ENCODE results near the gene CCDC57.
"Not testable (repeated sequence)": the region's sequence is repeated elsewhere in the genome, so short reads cannot be mapped to it uniquely, and the experiment has no call there.

Gene CCDC57

DNA sequence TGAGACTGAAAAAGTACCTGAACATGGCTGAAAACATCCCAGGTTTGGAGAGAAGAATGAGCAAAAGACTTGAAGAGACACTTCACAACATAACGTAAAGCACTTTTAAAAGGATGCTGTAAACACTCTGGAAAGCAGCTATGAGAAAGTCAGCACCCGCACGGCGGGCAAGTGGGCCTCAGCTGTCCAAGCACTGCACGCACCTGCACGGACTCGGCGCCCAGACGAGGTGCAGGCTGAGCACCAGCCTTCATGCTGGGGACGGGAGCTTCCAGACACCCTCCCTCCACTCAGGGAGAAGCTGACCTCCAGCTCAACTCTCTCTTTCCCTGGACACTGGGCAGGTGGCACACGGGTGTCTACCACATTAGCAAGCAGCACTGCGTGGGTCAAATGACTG is 13.1 kb downstream of the CCDC57 start:
- DNase-seq = no peak

DNA sequence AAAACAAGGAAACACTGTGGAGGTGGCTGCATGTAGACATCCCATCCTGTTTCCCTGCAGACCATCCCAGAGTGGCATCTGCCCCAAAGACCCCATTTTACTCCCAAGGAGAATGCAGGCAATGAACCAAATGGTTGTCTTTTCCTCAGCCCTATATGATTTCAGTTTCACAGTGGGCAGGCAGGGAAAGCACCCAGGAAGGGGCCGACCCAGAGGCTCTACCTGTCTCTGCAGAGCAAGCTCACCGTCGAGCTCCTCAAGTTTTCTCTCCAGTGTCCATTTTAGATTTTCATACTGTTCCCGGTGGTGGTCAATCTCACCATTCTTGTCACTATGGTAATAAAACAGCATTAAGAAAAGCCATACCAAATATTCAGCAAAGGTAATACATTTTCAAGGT is 14.6 kb downstream of the CCDC57 start:
- no peak for DNase-seq

DNA sequence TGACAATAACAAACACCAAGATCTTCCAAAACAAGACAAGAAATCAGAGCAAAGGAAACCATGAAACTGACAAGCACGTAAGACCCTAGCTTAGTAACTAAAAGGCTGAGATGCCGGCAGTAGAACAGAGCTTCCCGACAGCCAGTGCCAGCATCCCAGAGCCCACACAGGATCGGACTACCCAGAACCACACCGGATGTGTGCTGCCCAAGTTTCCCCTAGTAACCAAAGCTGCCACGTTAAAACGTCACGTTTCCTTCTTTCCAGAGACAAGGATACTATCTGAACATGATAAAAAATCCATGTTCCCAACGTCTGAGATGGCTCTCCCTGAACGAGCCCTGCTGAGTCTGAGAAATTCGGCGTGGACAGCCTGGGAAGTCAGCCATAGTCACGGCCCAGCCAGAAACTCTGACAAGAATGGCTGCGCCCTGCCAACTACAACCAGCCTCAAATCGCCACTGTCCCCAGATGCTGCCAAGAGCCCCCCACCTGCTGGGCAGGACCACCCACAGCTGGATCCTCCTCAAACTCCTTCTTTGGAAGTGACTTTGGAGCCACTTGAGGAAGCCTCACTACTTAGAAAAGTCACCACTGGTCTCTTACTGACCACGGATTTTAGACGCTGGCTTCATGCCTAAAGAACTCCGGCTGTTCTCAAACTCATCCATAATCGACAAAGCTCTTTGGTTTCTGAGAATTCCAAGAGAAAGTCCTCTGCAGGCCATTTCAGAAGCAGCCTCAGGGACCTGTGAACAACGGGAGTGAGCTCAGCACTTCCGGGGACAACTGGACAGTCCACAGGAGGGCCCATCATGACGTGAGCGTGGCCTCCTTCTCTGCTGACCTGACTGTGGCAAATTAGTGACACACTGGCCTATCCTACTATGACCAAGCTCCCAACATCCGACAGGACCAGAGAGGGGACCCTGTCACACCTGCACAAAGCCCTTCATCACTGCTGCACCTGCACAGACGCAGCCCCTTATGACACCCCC is 16.7 kb downstream of the CCDC57 start:
- no peak for DNase-seq

DNA sequence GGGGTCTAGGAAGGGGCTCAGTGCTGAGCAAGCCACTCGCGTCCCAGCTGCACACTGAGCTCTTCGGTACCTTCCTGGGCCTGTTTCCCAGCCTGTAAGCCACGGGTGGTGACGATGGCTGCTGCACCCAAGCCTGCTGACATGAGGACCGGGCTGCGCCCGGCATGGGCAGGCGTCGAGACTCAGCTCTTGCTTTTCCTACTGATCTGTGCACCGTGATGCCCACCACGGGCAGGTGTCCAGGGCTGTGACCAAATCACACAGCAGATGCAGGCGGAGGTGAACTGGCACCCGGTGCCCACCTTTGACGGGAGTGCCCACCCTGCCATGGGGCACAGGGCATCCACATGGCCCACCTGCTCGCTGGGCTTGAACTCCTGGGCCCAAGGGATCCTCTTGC is 17.9 kb downstream of the CCDC57 start:
- DNase-seq = no peak

DNA sequence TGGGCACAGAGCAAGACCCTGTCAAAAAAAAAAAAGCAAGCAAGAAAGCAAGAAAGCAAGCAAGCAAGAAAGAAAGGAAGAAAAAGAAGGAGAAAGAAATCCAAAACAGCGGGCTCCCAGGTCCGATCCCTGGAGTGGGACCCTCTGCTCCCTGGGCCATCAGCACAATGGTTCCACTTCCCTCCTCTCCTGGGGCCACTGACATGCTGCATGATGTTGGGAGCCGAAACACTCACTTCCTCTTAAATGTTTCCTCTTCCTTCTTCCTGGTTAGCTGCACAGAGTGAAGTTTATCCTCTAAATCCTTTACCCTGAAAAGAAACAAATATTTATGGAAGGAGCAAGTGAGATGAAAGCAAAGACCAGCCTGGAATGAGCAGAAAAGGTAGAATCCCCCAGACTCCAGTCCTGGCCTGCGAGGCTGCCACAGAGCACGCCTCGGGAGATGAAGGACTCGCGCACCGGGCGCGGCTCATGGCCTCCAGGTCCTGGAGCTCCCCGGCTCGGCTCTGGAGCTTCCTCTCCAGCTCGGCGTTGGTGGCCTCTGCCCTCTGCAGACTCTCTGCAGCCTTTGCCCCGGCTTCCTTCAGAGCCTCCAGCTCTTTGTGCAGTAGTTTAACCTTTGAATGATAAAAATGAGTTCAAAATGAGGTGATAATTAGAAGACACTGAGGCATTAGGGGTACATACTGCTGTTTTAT is 19.0 kb downstream of the CCDC57 start:
- no peak for DNase-seq

DNA sequence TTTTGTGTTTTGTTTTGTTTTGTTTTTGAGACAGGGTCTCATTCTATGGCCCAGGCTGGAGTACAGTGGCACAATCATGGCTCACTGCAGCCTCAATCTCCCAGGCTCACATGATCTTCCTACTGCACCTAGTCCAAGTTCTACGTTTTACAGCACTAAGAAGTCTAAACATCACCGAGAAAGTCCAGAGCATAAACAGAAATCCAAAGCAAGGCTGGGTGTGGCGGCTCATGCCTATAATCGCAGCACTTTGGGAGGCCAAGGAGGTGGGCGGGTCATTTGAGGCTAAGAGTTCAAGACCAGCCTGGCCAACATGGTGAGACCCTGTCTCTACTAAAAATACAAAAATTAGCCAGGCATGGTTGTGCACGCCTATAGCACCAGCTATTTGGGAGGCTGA is 19.6 kb downstream of the CCDC57 start:
- DNase-seq = not testable (repeated sequence)

DNA sequence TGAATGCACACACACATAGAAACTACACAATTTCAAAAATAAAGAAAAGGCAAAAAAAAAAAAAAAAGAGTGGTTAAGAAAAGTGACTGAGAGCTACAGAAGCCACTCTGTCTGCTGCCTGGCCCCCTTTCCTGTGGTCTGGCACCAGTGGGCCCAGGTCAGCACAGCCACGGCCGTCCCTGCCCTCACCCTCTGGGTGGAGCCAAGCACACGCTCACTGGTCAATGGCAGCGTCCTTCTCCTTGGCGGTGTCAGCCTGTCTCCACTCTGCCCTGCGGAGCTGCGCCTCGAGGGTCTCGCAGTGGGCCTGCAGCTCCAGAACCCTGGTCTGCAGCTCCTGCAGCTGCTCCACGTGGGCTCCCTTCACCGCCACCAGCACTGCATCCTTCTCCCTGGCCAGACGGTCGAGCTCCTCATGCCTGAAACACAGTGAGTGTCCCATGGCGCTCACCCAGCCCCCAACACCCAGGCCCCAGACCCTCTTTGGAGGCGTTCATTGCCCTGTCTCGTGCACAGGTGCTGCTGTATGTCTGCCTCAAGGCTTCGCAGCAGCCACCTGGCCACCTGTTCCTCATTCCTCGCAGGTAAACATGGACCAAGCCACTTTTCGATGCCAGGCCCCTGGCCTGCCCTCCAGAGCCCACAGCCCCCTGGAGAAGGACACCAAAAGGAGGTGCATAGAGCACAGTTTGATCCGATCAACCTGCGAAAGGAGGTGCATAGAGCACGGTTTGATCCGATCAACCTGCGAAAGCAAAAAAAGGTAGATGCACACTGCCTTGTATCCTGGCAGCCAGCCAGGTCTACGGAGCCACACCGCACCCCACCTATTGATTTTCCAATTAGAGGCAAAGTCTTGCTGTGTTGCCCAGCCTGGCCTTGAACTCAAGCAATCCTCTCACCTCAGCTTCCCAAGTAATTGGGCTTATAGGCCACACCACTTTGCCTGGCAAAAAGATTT is 24.4 kb downstream of the CCDC57 start:
- DNase-seq = no peak

DNA sequence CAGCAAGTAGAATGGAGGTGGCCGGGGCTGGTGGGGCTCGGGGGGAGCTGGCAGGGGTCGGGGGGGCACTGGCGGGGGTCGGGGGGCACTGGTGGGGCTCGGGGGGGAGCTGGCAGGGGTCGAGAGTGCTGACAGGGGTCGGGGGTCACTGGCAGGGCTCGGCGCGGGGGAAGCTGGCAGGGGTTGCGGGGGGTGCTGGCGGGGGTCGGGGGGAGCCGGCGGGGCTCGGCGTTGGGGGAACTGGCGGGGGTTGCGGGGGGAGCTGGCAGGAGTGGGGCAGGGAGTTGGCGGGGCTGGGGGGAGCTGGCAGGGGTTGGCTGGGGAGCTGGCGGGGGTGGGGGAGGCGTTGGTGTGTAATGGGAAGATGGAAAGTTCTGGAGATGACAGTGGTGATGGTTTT is 25.1 kb downstream of the CCDC57 start:
- DNase-seq = no peak

DNA sequence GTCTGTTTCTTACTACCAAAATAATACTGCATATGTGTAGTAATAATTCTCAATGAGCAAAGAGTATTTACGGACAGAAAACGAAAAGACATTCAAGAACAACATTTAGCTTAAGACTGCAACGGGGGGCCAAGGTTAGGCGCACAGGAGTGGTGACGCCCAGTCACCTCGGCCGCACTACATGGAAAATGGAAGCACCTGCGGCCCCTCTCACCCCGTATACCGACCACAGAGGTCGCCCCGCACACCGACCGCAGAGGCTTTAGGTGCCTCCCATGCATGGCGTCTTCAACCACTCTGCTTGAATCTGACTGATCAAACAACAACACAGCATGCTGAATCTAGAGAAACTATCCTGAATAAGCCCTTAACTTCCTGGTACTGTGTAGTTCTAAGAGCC is 26.4 kb downstream of the CCDC57 start:
- no peak for DNase-seq

DNA sequence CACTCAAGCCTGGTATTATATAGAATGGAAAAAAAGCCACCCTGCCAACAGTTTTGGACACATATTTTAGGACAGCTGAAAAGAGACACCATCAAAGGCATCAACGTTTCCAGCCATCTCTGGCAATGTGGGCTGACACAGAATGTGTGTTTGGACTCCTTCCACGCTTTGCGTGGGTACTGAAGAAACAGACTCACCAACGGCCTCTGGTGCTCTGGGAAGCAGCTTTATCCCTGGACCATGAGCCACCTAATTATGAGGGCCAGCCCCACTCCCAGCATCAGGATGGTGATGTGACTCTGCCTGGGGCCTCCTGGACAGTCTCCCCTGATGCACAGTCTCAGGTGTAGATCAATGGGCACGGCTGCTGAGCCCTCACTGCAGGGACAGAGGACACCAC is 27.9 kb downstream of the CCDC57 start:
- no peak for DNase-seq

DNA sequence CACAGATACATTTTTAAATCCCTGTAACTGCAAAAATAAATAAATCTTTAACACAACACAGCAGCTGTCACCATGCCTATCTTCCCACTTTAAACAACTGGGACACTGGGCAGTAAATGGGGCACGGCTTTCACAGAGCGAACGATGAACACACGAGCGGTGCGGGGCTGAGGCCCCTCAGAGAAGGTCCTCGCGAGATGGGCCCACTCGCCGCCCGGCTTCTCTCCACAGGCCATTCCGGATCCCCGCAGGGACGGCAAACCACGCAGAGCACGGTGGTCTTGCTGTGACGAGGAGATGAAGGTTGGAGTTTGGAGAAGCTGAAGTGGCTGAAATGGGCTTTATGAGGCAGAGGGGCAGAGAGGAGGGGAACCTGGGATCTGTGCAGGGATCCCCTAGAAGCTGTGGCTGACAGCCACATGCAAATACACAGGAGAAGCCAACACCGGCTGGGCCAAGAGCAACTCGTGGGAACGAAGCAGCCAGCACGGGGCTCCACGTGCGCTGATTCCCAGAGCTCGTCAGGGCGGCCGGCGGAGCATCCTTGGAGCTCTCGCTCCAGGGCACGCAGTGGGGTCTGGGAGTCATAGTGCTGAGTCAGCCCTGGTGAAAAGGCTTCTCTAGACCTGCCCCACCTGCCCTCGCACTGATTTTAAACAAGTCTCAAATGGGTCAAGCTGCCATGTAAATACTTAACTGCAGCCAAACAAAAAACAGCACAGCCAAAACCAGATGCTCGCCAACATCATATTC is 31.7 kb downstream of the CCDC57 start:
- DNase-seq = no peak

DNA sequence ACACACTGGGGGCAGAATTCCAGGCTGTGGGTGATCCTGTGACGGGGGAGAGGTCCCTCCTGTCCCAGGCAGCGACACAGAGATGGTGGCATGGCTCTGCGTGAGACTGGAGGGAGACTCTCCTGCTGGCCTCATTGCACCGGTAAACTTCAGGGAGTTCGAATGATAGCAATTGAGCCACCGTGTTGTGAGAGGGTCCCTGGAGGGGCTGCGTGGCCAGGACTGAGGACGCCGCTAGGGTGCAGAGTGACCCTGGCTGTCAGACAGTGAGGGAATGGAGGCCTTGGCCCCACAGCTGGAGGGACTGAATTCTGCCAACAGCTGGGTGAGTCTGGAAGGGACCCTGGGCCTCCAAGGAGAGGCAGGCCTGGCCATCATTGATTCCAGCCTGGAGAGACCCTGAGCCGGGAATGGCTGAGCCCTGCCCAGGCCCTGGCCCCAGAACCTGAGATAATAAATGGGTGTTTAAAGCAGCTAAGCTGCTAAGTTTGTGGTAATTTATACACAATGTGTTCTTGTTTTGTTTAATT is 32.6 kb downstream of the CCDC57 start:
- no peak for DNase-seq

DNA sequence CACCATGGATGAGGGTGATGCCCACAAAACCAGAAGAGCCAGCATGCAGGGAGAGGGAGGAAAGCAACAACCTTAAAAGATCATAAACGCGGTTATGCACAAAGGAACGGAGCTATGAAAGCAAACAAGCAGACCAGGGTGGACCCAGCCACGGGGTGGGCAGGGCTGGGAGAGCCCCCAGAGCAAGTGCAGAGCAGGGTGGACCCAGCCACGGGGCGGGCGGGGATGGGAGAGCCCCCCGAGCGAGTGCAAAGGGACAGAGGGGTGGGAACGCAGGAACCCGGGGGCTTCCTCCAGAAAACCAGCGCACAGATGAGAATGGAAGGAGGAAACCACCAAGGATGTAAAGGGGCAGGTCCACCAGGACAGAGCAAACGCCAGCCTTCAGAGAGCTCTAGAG is 33.2 kb downstream of the CCDC57 start:
- no peak for DNase-seq

DNA sequence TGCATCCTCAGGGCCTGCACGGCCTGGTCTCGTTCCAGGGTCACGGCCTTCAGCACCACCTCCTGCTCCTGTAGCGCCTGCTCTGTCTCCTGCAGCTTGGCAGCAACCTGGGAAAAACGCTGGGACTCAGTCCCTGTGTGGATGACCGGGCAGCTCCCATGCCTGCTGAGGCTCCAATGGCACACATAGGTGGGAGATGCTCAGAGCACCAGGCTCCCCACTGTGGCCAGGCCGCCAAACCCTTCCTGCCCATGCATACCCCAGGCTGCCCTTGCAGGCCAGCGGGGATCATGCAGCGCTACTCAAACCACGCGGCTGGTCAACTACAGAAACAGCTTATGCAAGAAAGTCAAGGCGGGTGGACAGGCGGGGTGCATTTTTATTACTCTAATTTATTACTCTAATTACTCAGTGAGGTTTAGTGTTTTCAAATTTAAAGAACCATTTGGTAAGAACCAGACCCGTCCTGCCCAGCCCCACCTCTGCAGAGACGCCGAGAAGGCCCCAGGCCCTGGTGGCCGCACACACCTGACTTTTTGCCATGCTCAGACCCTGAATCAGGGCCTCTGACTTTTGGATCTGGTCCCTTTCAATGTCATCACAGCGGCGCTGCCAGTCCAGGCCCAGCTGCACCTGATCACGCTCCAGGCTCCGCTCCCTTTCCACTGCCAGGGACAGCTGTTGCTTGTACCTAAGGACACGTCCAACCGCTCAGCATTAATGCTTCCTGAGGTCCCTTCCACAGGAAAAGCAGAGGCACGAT is 34.0 kb downstream of the CCDC57 start:
- no peak for DNase-seq

DNA sequence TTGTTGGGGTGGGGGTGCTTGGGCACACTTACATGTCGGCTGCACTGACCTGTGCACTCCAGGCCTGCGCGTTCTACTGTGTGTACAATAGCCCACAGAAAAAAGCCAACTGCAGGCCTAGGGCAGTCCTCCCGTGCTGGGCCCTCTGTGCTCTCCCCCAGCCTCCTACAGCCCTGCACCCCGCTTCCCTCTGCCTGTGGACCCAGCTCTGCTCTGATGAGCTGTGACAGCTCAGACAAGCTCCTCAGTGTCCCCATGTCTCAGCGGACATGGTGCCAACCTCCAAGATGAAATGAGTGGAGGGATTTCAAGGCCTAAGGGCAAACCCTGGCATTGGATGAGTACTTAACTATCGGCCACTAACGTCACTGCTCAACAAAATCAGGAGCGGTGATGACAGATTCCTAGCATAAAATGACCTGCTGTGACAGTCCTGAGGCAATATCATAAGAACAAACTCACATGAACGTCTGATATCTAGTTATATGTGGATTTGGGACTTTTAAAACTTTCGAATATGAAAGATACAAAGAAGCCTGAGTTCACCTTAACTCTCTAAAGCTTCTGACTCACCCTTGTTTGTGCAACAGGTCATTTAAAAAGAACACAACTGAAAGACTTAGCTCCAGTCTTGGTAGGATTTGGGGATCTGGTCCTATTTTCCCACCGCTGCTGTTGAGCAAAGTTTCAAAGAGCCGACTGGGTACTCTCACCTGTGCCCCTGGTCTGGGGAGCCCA is 34.7 kb downstream of the CCDC57 start:
- no peak for DNase-seq

DNA sequence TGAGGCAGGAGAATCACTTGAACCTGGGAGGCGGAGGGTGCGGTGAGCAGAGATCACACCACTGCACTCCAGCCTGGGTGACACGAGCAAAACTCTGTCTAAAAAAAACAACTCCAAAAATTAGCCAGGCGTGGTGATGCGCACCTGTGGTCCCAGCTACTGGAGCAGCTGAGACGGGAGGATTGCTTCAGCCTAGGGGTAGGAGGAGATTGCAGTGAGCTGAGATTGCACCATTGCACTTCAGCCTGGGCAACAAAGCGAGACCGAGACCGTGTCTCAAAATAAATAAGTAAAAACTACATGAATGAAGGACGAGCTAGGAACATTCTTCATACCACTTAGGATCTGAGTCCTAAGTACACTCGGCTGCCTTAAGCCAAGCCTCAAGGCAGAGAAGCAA is 35.4 kb downstream of the CCDC57 start:
- DNase-seq = no peak

DNA sequence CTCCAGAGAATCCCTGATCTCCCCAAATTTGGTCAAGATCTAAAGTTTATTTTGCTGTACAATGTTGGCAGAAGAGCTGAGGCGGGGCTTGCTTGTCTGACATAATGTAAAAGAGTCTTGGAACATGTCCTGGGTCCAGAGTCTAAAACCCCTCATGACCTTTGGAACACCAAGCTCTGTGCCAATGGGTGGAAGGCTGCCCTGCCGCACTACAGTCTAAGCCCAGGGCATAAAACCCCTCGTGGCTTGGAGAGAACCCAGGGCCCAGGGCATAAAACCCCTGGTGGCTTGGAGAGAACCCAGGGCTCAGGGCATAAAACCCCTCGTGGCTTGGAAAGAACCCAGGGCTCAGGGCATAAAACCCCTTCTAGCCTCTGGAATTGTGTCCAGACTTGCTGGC is 36.7 kb downstream of the CCDC57 start:
- no peak for DNase-seq

DNA sequence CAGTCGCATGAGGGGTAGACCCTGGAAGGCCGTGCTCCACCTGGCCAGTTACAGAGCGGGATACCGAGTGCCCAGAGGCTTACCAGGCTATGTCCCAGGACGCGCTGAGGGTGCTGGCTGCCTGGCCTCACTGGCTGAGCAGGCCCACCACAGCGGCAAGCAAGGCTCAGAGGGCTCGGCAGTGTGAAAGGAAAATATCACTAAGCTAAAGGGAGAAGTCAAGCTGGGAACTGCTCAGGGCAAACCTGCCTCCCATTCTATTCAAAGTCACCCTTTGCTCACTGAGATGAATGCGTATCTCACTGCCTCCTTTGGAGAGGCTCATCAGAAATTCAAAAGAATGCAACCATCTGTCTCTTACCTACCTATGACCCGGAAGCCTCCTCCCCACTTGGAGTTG is 37.4 kb downstream of the CCDC57 start:
- no peak for DNase-seq

DNA sequence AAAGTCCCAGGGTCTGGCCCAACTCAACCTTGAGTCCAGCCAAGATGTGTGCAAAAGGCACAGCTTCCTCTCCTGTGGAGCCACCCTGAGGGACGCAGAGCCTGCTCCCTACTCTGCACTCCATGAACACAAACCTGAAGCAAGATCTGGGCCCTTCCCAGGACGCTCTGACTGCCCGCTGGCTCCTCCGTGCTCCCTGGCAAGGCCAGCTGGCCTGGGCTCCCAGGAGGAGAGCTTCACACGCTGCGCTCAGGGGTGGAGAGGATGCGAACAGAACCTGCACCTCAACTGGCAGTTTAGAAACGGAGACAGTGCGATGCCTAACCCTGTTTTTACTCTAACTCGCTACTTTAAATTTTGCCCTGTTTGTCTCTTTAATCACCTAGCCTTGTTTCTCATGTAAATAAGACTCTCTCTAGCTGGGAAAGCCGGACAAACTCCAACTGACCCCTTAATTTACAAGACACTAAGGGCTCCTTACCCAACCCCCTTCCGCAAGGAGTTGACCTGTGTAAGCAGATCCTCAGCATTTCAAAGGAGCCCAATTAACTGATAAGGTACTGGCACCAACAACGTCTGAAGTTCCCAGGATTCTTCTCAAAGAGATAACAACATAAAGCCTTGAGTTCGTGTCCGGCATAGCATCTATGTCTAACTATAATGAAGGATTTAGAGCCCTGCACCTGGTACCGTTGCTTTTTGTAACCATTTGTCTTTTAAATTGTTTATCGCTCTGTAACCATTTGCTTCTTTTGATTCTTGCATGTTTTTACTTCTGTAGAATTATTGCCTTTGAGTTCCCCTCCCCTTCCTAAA is 38.4 kb downstream of the CCDC57 start:
- not testable (repeated sequence) for DNase-seq
